PC-9 (cell line): ENCODE measurements around the gene NUDC.

Experiments
- CTCF ChIP-seq: fragments of 200-600 bp; sonication (generic); conservative IDR thresholded peaks from 2 replicates; pipeline ENCODE4 v1.6.1; 2017; ENCODE audit warnings: mixed run types, antibody characterized with exemption, mild to moderate bottlenecking, moderate library complexity
- EZH2 ChIP-seq: fragments of 200-600 bp; sonication (generic); IDR thresholded peaks from 2 replicates; pipeline ENCODE4 v1.8.0; 2017; ENCODE audit warnings: antibody characterized with exemption, low read depth

- TF ChIP-seq CTCF (no peak), EZH2 (no peak)
Observed at GRCh38 chr1:26956321-26956720, 34.8 kb downstream of the NUDC start.
